GM19463 (cell line): ENCODE data around the gene SHC4.

Source experiments
- ATAC-seq: cut with Tn5 transposase; IDR thresholded peaks from one replicate; pipeline ENCODE4 v1.9.1; 2021; ENCODE audit warnings: mild to moderate bottlenecking, moderate library complexity; ENCODE audit not compliant: unreplicated experiment

SHC4 gene

GRCh38 chr15:48888191-48888590 is 75.5 kb downstream of the SHC4 start:
- no peak for ATAC-seq

GRCh38 chr15:48887144-48887543 is 76.6 kb downstream of the SHC4 start:
- no peak for ATAC-seq

GRCh38 chr15:48883699-48884098 is 80.0 kb downstream of the SHC4 start:
- ATAC-seq, result no peak

GRCh38 chr15:48880070-48880634 is 83.6 kb downstream of the SHC4 start:
- no peak for ATAC-seq

GRCh38 chr15:48877630-48878595 is 85.8 kb downstream of the SHC4 start, which contains the start of gene EID1:
EID1 (plus strand) TSS chr15:48878134; CDS start chr15:48878177, 43 bp downstream.
- ATAC-seq, result peak; percentile 97

GRCh38 chr15:48876057-48876456 is 87.7 kb downstream of the SHC4 start:
- no peak for ATAC-seq

- ATAC-seq, result no peak
Measured at GRCh38 chr15:48875241-48875960, 88.3 kb downstream of the SHC4 start.

- ATAC-seq, result no peak
Measured at GRCh38 chr15:48872632-48873031, 91.1 kb downstream of the SHC4 start.

GRCh38 chr15:48871542-48871941 is 92.2 kb downstream of the SHC4 start:
- ATAC-seq, result no peak

GRCh38 chr15:48869966-48870365 is 93.8 kb downstream of the SHC4 start:
- no peak for ATAC-seq

- ATAC-seq, result no peak
Measured at GRCh38 chr15:48868536-48868935, 95.2 kb downstream of the SHC4 start.

GRCh38 chr15:48868023-48868422 is 95.7 kb downstream of the SHC4 start:
- no peak for ATAC-seq

GRCh38 chr15:48866141-48866563 is 97.6 kb downstream of the SHC4 start:
- no peak for ATAC-seq

GRCh38 chr15:48865370-48866079 is 98.2 kb downstream of the SHC4 start:
- peak; percentile 45 for ATAC-seq

- no peak for ATAC-seq
Measured at GRCh38 chr15:48862705-48863104, 101.0 kb downstream of the SHC4 start.

- ATAC-seq, result no peak
Measured at GRCh38 chr15:48861813-48862431, 101.8 kb downstream of the SHC4 start.

GRCh38 chr15:48859426-48859825 is 104.3 kb downstream of the SHC4 start:
- no peak for ATAC-seq

GRCh38 chr15:48858401-48858800 is 105.3 kb downstream of the SHC4 start:
- ATAC-seq, result peak; percentile 46

- ATAC-seq, result no peak
Measured at GRCh38 chr15:48856942-48857341, 106.8 kb downstream of the SHC4 start.
